ENCODE results near the gene ST6GALNAC5. TPM values are rescaled to one million over a fixed set of nuclear protein-coding genes. Genes with fewer than 3 reads are reported as not detected.

The ST6GALNAC5 gene
- total and polyA plus RNA-seq, 2 of the 13 experiments (the other 11 are each of a cell fraction or from before 2014, with no cell fraction given): not detected

GRCh38 chr1:76833151-76833550 is 34.1 kb upstream of the ST6GALNAC5 start:
- ChIA-PET POLR2A (no interaction called here), CTCF (ENCODE audit: low intra/inter-chr PET ratio, low total read pairs) (no interaction called here)
- Histone ChIP-seq H4K20me1 (ENCODE audit: insufficient read depth, low read length) (no peaks in the 10 kb centered on the region), H3K36me3 (replicated peaks in 1 of 2; ENCODE audit: control insufficient read depth in 1 of 2, insufficient read depth in 2 of 2, low read length in 2 of 2) (no peaks in the 10 kb centered on the region), H3K9ac (ENCODE audit: insufficient read depth, low read depth, low read length) (no peak overlapping the region), H3K4me1 (ENCODE audit: insufficient read depth, low read length) (no peaks in the 10 kb centered on the region), H3K79me2 (ENCODE audit: insufficient read depth, low read length) (no peaks in the 10 kb centered on the region), H3K4me2 (ENCODE audit: low read depth, low read length) (no peak overlapping the region), H3K9me3 (ENCODE audit: low read length) (peaks cover 14% of the 10 kb centered on the region; the same call in 1 of the 2 replicates), H3K27me3 (ENCODE audit: control insufficient read depth in 1 of 2, insufficient read depth in 2 of 2, low read length in 2 of 2) (no peaks in the 10 kb centered on the region), H2AFZ (ENCODE audit: low read length) (no peak overlapping the region), H3K27ac (ENCODE audit: extremely low read length, insufficient read depth, low read length) (no peak overlapping the region), H3K4me3 (replicated peaks in 1 of 3; ENCODE audit: insufficient read depth in 1 of 3, low read depth in 2 of 3, low read length in 3 of 3) (no peak overlapping the region)
- in situ Hi-C loops (cut with HindIII; ENCODE audit: extremely low pct_ligation_motif_present, low pct_unique_long_range_greater_than_20kb): no loop called here
- WGBS (ENCODE audit: low lambda C conversion rate): 8% methylated on average over 1 of the region's 1 CpG
- intact Hi-C loops (cut with micrococcal nuclease; ENCODE audit: unreplicated experiment): no loop called here
- ATAC-seq (no peak), FAIRE-seq (no peak), DNase-seq (ENCODE audit: low spot score) (no peak)
- TF ChIP-seq TAF15 (IDR thresholded peaks at IDR 0.05; ENCODE audit: low read depth, low read length, poor library complexity, severe bottlenecking) (no peak), HHEX (CRISPR knock-in tag; IDR thresholded peaks at IDR 0.05) (no peak), CREBL2 (CRISPR knock-in tag; IDR thresholded peaks at IDR 0.05; ENCODE audit: borderline replicate concordance) (no peak), POGZ (CRISPR knock-in tag; IDR thresholded peaks at IDR 0.05) (no peak), RBM22 (optimal IDR thresholded peaks at IDR 0.05; ENCODE audit: low read length) (no peak), ZNF670 (CRISPR knock-in tag; IDR thresholded peaks at IDR 0.05; ENCODE audit: borderline replicate concordance) (no peak), ZNF530 (CRISPR knock-in tag; IDR thresholded peaks at IDR 0.05; ENCODE audit: low read depth) (no peak), KDM3A (CRISPR knock-in tag; IDR thresholded peaks at IDR 0.05; ENCODE audit: low read depth) (no peak), ARNT2 (CRISPR knock-in tag; IDR thresholded peaks at IDR 0.05; ENCODE audit: low read depth) (no peak), ZNF790 (CRISPR knock-in tag; IDR thresholded peaks at IDR 0.05; ENCODE audit: borderline replicate concordance) (no peak), ZNF564 (CRISPR knock-in tag; IDR thresholded peaks at IDR 0.05) (no peak), ZFX (CRISPR knock-in tag; IDR thresholded peaks at IDR 0.05; ENCODE audit: low read depth) (no peak), FOXP1 (IDR thresholded peaks at IDR 0.05) (no peak), FOXP1 (CRISPR knock-in tag; IDR thresholded peaks at IDR 0.05) (no peak), JUNB (CRISPR knock-in tag; IDR thresholded peaks at IDR 0.05; ENCODE audit: borderline replicate concordance) (no peak), SMAD9 (CRISPR knock-in tag; IDR thresholded peaks at IDR 0.05) (no peak), NCOR1 (IDR thresholded peaks at IDR 0.05; ENCODE audit: borderline replicate concordance, low read length) (no peak)
- TF ChIP-seq, protein P1, sequence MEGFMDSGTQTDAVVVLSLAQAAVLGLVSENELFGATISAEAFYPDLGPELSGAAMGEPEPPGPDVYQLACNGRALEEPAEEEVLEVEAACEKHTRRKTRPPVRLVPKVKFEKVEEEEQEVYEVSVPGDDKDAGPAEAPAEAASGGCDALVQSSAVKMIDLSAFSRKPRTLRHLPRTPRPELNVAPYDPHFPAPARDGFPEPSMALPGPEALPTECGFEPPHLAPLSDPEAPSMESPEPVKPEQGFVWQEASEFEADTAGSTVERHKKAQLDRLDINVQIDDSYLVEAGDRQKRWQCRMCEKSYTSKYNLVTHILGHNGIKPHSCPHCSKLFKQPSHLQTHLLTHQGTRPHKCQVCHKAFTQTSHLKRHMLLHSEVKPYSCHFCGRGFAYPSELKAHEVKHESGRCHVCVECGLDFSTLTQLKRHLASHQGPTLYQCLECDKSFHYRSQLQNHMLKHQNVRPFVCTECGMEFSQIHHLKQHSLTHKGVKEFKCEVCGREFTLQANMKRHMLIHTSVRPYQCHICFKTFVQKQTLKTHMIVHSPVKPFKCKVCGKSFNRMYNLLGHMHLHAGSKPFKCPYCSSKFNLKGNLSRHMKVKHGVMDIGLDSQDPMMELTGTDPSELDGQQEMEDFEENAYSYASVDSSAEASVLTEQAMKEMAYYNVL (CRISPR knock-in tag; IDR thresholded peaks at IDR 0.05; ENCODE audit: borderline replicate concordance): no peak
- BruUV-seq (replicated peaks): no TSS peak

Data from HepG2 (cell line).